K562 (cell line): ENCODE results near the gene ISYNA1. TPM values are rescaled to one million over a fixed set of nuclear protein-coding genes. Genes with fewer than 3 reads are reported as not detected.

Source experiments
- CEBPG ChIP-seq, 3 experiments: fragments of 200-800 bp in 1 of 3; sonication (Bioruptor generic) in 1 of 3; sonication (generic) in 1 of 3; formaldehyde crosslinking in 1 of 3; IDR thresholded peaks in 2 of 3; conservative IDR thresholded peaks in 1 of 3; 2 replicates each; pipeline versions ENCODE4 v1.6.1 to v1.8.0; 2016 to 2022; ENCODE audit warnings: missing compliant biosample characterization in 2 of 3, missing genetic modification characterization in 2 of 3, mild to moderate bottlenecking in 1 of 3, missing genetic modification reagents in 1 of 3
- HDAC3 ChIP-seq: fragments of 450-650 bp; IDR thresholded peaks from 2 replicates; pipeline ENCODE4 v1.6.1; 2018; ENCODE audit warnings: borderline replicate concordance, mild to moderate bottlenecking, moderate library complexity; ENCODE audit not compliant: partially characterized antibody
- NFATC3 ChIP-seq: fragments of 450-650 bp; IDR thresholded peaks from 2 replicates; pipeline ENCODE4 v1.6.1; 2017; ENCODE audit warnings: mild to moderate bottlenecking
- PHB ChIP-seq: fragments of 250-450 bp; sonication (Bioruptor Pico); IDR thresholded peaks from 2 replicates; pipeline ENCODE4 v1.5.0; 2021
- ZFP36 ChIP-seq: fragments of 150-350 bp; IDR thresholded peaks from 2 replicates; pipeline ENCODE4 v1.6.1; 2018; ENCODE audit warnings: low read length, low read depth; ENCODE audit not compliant: partially characterized antibody
- polyA plus RNA-seq, 8 experiments: library from polyadenylated mRNA; depleted of rRNA in 4 of 8; stranded (reverse) in 5 of 8; unstranded in 3 of 8; fragments of >200 nt; fragmentation: Nextera tagmentation in 2 of 8; fragmentation: Illumina TruSeq in 1 of 8; extraction: Ambion mirVana in 2 of 8; extraction: Trizol in 1 of 8; gene quantifications; 2 replicates each; pipeline versions ENCODE4 v1.2.1 to v1.2.3, GENCODE V29; 2011 to 2014; ENCODE audit warnings: inconsistent platforms in 1 of 8, missing spikeins in 1 of 8
- total RNA-seq, 7 experiments: library from RNA; depleted of rRNA in 6 of 7; stranded (reverse); fragments of >200 nt in 6 of 7; fragmentation: Illumina TruSeq in 2 of 7; extraction: Trizol in 2 of 7; gene quantifications; 2 replicates each; pipeline versions ENCODE4 v1.2.1 to v1.2.3, GENCODE V29; 2011 to 2021; ENCODE audit warnings: low replicate concordance in 1 of 7
- TF ChIP-seq, protein P1 (sequence below): fragments of 450-650 bp; IDR thresholded peaks from 2 replicates; pipeline ENCODE4 v1.6.1; 2016; ENCODE audit warnings: mild to moderate bottlenecking, moderate library complexity
- TF ChIP-seq, protein P2 (sequence below): fragments of 450-650 bp; IDR thresholded peaks from 2 replicates; pipeline ENCODE4 v1.6.1; 2018; ENCODE audit warnings: mild to moderate bottlenecking, low read depth; ENCODE audit not compliant: partially characterized antibody
- TF ChIP-seq, protein P3 (sequence below): fragments of 450-650 bp; formaldehyde crosslinking; IDR thresholded peaks from 2 replicates; pipeline ENCODE4 v1.4.0; 2022; ENCODE audit warnings: mild to moderate bottlenecking, moderate library complexity
- TF ChIP-seq, protein P4 (sequence below): IDR thresholded peaks from 2 replicates; pipeline ENCODE4 v1.6.1; 2012; ENCODE audit warnings: low read depth, low read length, improper control_type of control experiment, borderline replicate concordance

ISYNA1 gene
- total and polyA plus RNA-seq, 9 of the 15 experiments (the other 6 are each of a cell fraction or from before 2014, with no cell fraction given): 21.8 to 460 (median 93.2) TPM

DNA sequence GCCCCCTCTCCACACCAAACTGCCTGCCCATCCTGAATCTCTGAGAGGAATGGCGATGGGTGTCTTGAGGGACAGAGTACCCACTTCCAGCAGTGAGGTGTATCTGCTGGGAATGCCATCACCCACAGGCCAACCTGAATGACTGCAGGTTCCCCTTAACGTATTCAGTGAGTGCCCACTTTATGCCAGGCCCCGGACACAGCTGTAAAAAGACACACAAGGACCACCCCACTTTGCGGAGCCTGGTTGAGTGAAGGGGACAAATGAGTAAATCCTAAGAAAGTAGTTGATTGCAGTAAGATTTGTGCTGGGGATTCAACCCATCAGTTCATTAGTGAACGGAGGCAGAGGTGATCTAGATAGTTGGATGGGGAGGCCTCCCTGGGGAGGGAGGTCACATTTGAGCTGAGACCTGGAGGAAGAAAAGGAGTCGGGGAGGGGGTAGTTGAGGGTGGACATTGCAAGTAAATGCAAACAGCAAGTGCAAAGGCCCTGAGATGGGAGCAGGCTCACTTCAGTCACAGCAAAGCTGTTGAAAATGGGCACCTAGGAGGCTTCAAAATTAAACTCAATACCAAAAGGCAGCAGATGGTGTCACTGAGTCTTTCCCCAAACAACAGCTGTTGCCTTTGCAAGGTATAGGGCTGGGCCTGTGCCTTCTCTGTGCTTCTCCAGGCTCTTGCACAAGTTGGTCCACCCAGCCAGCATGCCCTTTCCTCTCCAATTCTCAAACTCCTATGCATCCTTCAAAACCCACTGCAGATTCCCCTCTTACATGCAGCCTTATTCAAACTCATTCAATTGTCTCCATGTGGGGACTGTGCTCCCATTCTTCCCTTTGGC lies 47.6 kb downstream of the ISYNA1 start (continued):
- TF ChIP-seq, protein P1, sequence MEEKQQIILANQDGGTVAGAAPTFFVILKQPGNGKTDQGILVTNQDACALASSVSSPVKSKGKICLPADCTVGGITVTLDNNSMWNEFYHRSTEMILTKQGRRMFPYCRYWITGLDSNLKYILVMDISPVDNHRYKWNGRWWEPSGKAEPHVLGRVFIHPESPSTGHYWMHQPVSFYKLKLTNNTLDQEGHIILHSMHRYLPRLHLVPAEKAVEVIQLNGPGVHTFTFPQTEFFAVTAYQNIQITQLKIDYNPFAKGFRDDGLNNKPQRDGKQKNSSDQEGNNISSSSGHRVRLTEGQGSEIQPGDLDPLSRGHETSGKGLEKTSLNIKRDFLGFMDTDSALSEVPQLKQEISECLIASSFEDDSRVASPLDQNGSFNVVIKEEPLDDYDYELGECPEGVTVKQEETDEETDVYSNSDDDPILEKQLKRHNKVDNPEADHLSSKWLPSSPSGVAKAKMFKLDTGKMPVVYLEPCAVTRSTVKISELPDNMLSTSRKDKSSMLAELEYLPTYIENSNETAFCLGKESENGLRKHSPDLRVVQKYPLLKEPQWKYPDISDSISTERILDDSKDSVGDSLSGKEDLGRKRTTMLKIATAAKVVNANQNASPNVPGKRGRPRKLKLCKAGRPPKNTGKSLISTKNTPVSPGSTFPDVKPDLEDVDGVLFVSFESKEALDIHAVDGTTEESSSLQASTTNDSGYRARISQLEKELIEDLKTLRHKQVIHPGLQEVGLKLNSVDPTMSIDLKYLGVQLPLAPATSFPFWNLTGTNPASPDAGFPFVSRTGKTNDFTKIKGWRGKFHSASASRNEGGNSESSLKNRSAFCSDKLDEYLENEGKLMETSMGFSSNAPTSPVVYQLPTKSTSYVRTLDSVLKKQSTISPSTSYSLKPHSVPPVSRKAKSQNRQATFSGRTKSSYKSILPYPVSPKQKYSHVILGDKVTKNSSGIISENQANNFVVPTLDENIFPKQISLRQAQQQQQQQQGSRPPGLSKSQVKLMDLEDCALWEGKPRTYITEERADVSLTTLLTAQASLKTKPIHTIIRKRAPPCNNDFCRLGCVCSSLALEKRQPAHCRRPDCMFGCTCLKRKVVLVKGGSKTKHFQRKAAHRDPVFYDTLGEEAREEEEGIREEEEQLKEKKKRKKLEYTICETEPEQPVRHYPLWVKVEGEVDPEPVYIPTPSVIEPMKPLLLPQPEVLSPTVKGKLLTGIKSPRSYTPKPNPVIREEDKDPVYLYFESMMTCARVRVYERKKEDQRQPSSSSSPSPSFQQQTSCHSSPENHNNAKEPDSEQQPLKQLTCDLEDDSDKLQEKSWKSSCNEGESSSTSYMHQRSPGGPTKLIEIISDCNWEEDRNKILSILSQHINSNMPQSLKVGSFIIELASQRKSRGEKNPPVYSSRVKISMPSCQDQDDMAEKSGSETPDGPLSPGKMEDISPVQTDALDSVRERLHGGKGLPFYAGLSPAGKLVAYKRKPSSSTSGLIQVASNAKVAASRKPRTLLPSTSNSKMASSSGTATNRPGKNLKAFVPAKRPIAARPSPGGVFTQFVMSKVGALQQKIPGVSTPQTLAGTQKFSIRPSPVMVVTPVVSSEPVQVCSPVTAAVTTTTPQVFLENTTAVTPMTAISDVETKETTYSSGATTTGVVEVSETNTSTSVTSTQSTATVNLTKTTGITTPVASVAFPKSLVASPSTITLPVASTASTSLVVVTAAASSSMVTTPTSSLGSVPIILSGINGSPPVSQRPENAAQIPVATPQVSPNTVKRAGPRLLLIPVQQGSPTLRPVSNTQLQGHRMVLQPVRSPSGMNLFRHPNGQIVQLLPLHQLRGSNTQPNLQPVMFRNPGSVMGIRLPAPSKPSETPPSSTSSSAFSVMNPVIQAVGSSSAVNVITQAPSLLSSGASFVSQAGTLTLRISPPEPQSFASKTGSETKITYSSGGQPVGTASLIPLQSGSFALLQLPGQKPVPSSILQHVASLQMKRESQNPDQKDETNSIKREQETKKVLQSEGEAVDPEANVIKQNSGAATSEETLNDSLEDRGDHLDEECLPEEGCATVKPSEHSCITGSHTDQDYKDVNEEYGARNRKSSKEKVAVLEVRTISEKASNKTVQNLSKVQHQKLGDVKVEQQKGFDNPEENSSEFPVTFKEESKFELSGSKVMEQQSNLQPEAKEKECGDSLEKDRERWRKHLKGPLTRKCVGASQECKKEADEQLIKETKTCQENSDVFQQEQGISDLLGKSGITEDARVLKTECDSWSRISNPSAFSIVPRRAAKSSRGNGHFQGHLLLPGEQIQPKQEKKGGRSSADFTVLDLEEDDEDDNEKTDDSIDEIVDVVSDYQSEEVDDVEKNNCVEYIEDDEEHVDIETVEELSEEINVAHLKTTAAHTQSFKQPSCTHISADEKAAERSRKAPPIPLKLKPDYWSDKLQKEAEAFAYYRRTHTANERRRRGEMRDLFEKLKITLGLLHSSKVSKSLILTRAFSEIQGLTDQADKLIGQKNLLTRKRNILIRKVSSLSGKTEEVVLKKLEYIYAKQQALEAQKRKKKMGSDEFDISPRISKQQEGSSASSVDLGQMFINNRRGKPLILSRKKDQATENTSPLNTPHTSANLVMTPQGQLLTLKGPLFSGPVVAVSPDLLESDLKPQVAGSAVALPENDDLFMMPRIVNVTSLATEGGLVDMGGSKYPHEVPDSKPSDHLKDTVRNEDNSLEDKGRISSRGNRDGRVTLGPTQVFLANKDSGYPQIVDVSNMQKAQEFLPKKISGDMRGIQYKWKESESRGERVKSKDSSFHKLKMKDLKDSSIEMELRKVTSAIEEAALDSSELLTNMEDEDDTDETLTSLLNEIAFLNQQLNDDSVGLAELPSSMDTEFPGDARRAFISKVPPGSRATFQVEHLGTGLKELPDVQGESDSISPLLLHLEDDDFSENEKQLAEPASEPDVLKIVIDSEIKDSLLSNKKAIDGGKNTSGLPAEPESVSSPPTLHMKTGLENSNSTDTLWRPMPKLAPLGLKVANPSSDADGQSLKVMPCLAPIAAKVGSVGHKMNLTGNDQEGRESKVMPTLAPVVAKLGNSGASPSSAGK: no peak
- TF ChIP-seq, protein P2, sequence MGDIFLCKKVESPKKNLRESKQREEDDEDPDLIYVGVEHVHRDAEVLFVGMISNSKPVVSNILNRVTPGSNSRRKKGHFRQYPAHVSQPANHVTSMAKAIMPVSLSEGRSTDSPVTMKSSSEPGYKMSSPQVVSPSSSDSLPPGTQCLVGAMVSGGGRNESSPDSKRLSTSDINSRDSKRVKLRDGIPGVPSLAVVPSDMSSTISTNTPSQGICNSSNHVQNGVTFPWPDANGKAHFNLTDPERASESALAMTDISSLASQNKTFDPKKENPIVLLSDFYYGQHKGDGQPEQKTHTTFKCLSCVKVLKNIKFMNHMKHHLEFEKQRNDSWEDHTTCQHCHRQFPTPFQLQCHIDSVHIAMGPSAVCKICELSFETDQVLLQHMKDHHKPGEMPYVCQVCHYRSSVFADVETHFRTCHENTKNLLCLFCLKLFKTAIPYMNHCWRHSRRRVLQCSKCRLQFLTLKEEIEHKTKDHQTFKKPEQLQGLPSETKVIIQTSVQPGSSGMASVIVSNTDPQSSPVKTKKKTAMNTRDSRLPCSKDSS: no peak
- TF ChIP-seq, protein P3, sequence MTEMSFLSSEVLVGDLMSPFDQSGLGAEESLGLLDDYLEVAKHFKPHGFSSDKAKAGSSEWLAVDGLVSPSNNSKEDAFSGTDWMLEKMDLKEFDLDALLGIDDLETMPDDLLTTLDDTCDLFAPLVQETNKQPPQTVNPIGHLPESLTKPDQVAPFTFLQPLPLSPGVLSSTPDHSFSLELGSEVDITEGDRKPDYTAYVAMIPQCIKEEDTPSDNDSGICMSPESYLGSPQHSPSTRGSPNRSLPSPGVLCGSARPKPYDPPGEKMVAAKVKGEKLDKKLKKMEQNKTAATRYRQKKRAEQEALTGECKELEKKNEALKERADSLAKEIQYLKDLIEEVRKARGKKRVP: peak; percentile 19; the same call in 1 of the 2 replicates
- TF ChIP-seq ZFP36 (peak; percentile 23), NFATC3 (peak; percentile 16; the same call in 1 of the 2 replicates), PHB (CRISPR knock-in tag) (peak; percentile 7; the same call in 1 of the 2 replicates), CEBPG (CRISPR knock-in tag; IDR thresholded peaks at IDR 0.05) (no peak), CEBPG (tag; conservative IDR thresholded peaks at IDR 0.05 in 1 of 2, IDR thresholded peaks at IDR 0.05 in 1 of 2) (peak; percentile 22 to 47; a peak in 3 of 4 replicates), HDAC3 (no peak)
- TF ChIP-seq, protein P4, sequence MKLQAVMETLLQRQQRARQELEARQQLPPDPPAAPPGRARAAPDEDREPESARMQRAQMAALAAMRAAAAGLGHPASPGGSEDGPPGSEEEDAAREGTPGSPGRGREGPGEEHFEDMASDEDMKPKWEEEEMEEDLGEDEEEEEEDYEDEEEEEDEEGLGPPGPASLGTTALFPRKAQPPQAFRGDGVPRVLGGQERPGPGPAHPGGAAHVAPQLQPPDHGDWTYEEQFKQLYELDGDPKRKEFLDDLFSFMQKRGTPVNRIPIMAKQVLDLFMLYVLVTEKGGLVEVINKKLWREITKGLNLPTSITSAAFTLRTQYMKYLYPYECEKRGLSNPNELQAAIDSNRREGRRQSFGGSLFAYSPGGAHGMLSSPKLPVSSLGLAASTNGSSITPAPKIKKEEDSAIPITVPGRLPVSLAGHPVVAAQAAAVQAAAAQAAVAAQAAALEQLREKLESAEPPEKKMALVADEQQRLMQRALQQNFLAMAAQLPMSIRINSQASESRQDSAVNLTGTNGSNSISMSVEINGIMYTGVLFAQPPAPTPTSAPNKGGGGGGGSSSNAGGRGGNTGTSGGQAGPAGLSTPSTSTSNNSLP: 0 out of 2 replicates have a peak, but pooled peaks have one; percentile 21
